GM19035 (cell line): Measurements from ENCODE around the gene SMOC2.

Source experiments
- ATAC-seq: cut with Tn5 transposase; IDR thresholded peaks from one replicate; pipeline ENCODE4 v1.9.1; 2021; ENCODE audit not compliant: unreplicated experiment

The SMOC2 gene

GRCh38 chr6:168618546-168619315 lies 177.7 kb downstream of the SMOC2 start:
- no peak for ATAC-seq

- no peak for ATAC-seq
Measured at GRCh38 chr6:168619560-168620314, 178.8 kb downstream of the SMOC2 start.

DNA sequence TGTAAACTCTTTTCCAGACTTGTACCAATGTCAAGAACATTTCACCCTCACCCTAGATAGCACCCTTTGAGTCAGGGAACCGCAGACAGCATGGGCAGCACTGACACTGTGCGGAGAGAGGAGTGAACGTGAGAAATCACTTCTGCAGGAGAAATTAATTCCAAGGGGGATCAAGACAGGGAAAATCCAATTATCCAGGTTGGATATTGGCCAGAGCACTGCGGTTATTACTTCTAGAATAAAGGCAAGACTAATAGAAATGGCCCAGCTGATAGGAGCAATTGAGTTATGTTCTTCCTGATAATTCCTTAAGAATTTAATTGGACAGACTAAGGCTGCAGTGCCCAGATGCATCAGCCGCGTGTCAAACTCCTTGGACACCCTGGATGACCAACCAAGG lies 179.6 kb downstream of the SMOC2 start:
- ATAC-seq, result no peak

- no peak for ATAC-seq
Measured at GRCh38 chr6:168623736-168624135, 182.8 kb downstream of the SMOC2 start.

- no peak for ATAC-seq
Measured at GRCh38 chr6:168624540-168624939, 183.6 kb downstream of the SMOC2 start.

DNA sequence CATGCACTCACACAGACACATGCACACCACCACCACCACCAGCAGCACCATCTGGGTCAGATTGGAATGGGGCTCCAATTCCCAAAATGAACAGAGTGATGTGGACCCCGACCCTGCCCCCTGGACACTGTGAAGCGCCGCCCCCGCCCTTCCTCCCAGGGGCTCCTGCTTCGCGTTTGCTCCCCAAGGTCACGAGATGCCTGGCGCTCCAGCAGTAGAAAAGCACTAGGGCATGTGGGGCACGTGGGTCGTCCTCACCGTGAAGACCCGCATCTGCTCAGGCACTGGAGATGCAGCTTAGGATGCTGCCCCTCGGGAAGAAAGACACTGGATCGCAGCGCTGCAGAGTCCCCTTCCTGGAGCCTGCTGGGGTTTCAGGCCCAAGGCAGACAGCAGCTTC lies 184.0 kb downstream of the SMOC2 start:
- ATAC-seq, result no peak

GRCh38 chr6:168625602-168626001 lies 184.6 kb downstream of the SMOC2 start:
- no peak for ATAC-seq

- ATAC-seq, result no peak
Measured at GRCh38 chr6:168626046-168626602, 185.1 kb downstream of the SMOC2 start.

GRCh38 chr6:168627506-168628175 lies 186.7 kb downstream of the SMOC2 start:
- ATAC-seq, result no peak

DNA sequence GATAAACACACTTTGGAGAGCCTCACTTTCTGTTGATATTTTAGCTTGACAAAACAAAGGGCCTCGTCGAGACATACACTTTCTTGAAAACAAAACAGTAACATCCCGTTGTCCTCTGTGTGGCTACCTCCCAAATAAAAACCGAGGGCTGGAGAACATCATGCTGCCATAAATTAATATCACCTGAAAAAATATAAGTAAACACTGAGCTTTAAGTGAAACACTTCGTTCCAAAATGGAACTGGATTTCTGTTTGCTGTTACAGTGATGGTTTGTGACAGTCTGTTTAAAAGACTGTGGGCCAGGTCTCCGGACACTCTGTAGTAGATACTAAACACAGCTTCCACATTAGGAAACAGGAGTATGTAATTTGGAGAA lies 187.2 kb downstream of the SMOC2 start:
- no peak for ATAC-seq

GRCh38 chr6:168628732-168629245 lies 187.8 kb downstream of the SMOC2 start:
- no peak for ATAC-seq

DNA sequence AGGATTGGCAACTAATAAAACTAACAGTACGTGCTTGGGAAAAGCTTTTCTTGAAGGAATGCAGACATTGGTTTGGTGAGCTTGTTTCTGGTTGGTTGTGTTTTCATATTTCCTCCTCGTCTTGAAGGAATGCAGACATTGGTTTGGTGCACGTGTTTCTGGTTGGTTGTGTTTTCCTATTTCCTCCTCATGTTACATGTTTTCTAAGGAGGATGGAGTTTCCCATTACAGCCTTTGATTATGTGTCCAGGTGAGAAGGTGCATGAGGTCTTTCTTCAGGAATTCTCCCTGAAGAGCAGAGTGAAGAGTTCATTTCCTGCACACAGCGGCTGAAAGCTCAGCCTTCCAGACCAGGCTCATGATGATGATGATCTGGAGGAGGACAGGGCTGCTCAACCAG lies 190.6 kb downstream of the SMOC2 start:
- no peak for ATAC-seq

DNA sequence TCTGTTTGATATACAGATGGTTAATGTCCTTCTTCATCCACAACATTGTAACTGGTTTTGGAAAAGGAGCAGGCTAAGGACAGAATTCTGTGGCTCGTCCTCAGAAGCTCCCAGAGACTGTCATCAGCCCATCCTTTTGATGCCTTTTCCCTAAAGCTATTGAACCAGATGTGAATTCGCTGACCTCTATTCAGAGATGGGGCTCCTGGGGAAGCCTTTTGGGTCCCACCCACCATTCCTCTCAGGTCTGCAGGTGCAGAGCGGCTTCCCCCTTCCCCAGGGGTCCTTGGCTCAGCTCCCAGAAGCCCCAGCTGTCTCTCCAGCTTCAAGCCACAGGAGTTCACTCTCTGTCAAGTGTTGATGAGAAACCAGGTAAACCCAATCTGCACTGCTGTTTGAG lies 191.7 kb downstream of the SMOC2 start:
- ATAC-seq, result no peak

DNA sequence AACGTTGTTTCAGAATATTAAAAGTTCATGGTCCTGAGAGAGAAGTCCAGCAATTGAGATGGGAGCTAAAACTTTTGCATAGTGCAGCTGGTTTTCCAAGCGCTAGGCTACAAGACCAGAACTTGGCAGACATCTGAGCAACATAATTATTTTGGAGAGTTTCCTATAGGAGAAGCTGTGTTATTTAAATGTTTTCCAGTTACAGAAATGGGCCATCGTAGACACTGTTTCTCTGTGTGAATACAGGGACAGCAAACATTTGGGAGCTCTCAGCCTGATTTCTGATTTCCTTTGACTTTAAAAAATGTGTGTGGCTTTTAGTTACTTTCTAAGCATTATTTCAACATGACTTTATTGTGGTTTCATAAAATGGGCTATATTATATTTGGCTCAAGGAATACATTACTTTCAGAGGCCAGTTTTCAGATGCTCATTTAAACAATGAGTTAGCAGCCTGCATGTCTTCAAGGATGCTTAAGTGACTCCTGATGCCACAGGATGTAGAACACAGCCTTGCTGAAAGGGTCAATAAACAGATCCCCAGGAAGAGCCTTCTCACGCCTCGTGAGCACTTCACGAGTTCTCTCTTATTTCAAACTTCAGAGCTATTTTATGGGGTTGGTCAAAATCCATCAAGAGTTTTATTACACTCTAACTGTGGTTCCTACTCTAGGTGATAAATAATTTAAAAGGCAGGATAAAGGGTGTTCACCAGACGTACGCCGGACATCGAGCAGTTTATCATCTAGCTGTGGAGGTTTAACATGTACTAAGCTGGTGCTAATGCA lies 193.8 kb downstream of the SMOC2 start:
- no peak for ATAC-seq

DNA sequence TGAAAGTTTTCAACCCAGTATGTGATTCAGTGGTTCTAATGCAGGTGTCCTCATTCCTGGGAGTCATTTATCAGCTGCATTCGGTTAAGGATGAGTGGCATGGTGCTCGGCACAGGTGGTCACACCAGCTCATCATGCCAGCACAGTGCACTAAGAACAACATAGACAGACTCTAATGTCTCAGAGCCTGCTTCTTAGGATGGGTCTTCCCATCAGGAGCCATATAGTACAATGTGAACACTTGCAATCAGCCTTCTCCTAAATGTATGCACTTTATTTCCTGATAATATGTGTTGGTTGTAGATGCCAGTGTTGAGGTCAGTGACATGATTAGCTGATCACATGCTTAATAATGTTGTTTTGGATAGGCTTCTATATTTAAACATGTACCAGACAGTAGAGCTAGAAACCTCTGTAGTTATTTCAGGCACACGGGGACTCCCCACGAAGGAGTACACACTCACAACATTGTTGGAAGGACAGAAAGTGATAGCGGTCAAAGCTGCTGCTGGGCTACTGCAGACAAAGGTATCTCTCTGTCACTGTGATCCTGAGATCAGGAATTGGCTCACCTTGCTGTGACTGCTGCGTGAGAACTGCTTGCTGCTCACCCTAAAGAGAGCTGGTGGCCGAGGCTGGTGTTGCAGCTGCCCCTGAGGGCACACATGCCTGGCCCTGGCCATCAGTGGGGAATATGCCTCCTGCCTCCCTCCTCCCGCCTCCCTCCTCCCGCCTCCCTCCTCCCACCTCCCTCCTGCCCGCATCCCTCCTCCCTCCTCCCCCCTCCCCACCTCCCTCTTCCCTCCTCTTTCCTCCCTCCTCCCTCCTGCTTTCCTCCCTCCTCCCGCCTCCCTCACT lies 195.4 kb downstream of the SMOC2 start:
- ATAC-seq, result no peak

- no peak for ATAC-seq
Measured at GRCh38 chr6:168637834-168638233, 196.8 kb downstream of the SMOC2 start.

DNA sequence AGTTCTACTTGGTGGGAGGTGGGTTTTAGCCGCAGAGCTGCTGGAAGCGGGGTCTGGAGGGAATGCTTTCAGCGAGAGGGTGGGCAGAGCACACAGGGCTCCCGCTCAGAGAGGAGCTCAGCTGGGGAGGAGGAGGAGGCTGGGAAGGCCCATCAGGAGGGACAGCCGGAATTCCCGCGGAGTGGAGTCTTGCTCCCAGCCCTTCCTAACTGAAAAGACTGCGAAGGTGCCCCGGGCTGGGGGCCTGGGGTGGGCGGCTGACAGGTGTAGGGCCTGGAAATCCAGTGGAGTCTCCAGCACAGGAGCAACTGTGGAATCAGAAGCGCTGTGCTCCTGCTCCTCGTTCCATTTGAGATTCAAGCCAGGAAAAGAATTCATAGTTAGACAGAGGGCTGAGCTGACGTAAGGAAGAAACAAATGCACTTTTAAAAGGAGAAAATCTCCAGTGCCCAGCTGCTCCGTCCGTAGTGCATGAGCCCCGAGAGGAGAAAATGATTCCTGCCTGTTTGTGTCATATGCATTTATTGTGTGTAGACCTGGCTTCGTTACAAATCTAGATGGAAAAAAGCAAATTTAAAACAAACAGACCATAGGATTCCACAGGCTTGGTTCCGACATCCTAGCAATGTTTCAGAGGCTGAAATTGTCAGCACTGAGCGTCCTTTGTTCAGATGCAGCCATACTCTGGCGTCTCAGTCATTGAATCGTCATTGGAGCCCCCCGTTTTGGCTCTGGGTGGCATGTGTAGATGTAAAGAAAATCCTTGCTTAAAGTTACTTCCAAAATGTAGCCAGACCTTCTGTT lies 197.7 kb downstream of the SMOC2 start:
- ATAC-seq, result no peak

DNA sequence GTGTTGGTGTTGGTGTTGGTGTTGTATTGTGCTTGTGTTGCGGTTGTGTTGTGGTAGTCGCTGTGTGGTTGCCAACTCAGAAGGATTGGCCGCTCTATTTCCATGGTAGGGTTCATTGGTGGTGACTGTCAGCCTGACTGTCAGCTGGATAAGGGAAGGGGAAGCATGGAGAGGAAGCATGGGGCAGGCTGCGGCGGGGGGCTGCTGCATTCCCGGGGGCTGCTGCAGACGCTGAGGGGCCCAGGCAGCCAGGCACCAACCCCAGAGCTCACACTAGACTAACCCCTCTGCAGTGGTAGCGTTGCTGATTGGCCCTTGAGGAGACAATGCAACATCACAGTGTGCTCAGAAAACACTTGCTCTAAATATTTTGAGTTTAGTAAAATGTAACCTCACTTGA lies 199.2 kb downstream of the SMOC2 start:
- no peak for ATAC-seq

DNA sequence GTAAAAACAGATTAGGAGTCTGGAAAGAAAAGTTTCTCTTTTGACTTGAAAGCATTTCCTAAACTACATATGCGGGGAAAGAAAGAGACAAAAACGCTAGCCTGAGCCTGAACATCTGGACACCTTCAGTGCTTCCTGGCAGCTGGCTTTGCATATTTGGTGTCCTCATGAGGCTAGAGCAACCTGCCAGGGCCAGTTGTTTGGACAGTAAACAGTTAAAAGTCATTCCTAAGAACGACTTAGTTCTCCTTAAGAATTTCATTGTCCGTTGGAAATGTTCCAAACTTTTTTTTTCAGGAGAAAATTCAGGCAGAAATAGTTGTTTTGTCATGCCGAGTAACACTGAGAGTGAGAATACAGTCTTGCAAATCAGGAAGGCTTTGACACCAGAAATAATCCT lies 199.8 kb downstream of the SMOC2 start:
- no peak for ATAC-seq
